SK-N-SH (cell line): ENCODE results near the gene CPNE2. TPM values are rescaled to one million over a fixed set of nuclear protein-coding genes. Genes with fewer than 3 reads are reported as not detected.

Source experiments
- CTCF ChIA-PET: fragments of 300-600, 350-600 bp; formaldehyde crosslinking; extraction: SDS; loops from one replicate; lab custom pipeline; 2021; lab: Yijun Ruan, JAX
- POLR2A ChIA-PET: fragments of 350-600 bp; sonication (Branson Sonifier 250); formaldehyde crosslinking; extraction: SDS; loops from one replicate; lab custom pipeline; 2020; ENCODE audit warnings: antibody characterized with exemption, inconsistent platforms; lab: Yijun Ruan, JAX
- DNase-seq: peaks from one replicate; pipeline ENCODE4 v3.0.0; 2012
- H2AFZ ChIP-seq: fragments of 200-600 bp; sonication (generic); 2 replicates; pipeline ENCODE4 v1.8.1; 2016; ENCODE audit warnings: antibody characterized with exemption, mild to moderate bottlenecking, low read depth
- H3F3A ChIP-seq: fragments of 200-600 bp; sonication (generic); replicated peaks from 2 replicates; pipeline ENCODE3; 2016; ENCODE audit warnings: antibody characterized with exemption, mild to moderate bottlenecking; ENCODE audit not compliant: insufficient read depth
- H3K27ac ChIP-seq, 2 experiments: fragments of 200-500 bp in 1 of 2; fragments of 200-600 bp in 1 of 2; sonication (Bioruptor generic) in 1 of 2; sonication (generic), shearing (Covaris generic) in 1 of 2; 2 replicates each; pipeline versions ENCODE4 v1.5.1 to v1.6.1; 2014 to 2016; ENCODE audit warnings: low read depth in 2 of 2, inconsistent platforms in 1 of 2, low read length in 1 of 2, mild to moderate bottlenecking in 1 of 2, mixed read lengths in 1 of 2
- H3K27me3 ChIP-seq: fragments of 200-600 bp; sonication (generic), shearing (Covaris generic); 2 replicates; pipeline ENCODE4 v1.6.1; 2016; ENCODE audit warnings: mixed run types; ENCODE audit not compliant: insufficient read depth
- H3K36me3 ChIP-seq, 2 experiments: fragments of 200-500 bp in 1 of 2; fragments of 200-600 bp in 1 of 2; sonication (Bioruptor generic) in 1 of 2; sonication (generic) in 1 of 2; replicated peaks in 1 of 2; 2 replicates each; pipeline versions ENCODE3 to v1.5.1; 2014 to 2016; ENCODE audit warnings: low read length in 1 of 2, mild to moderate bottlenecking in 1 of 2; ENCODE audit not compliant: insufficient read depth in 2 of 2, control insufficient read depth in 1 of 2
- H3K4me1 ChIP-seq, 2 experiments: fragments of 200-500 bp in 1 of 2; fragments of 200-600 bp in 1 of 2; sonication (Bioruptor generic) in 1 of 2; sonication (generic), shearing (Covaris generic) in 1 of 2; 2 replicates each; pipeline versions ENCODE4 v1.5.1 to v1.6.1; 2014 to 2016; ENCODE audit warnings: low read depth in 1 of 2, low read length in 1 of 2, mixed run types in 1 of 2; ENCODE audit not compliant: insufficient read depth in 2 of 2, control insufficient read depth in 1 of 2
- H3K4me2 ChIP-seq: fragments of 200-600 bp; sonication (generic), shearing (Covaris generic); 2 replicates; pipeline ENCODE4 v1.6.1; 2017; ENCODE audit warnings: mixed run types
- H3K4me3 ChIP-seq, 2 experiments: fragments of 200-500 bp in 1 of 2; fragments of 200-600 bp in 1 of 2; sonication (Bioruptor generic) in 1 of 2; sonication (generic), shearing (Covaris generic) in 1 of 2; 2 replicates each; pipeline versions ENCODE4 v1.5.1 to v1.8.1; 2014 to 2016; ENCODE audit warnings: low read depth in 2 of 2, inconsistent platforms in 1 of 2, low read length in 1 of 2, mild to moderate bottlenecking in 1 of 2, mixed read lengths in 1 of 2, moderate library complexity in 1 of 2
- H3K79me2 ChIP-seq: fragments of 200-600 bp; sonication (generic); 2 replicates; pipeline ENCODE4 v1.8.1; 2017; ENCODE audit warnings: mild to moderate bottlenecking; ENCODE audit not compliant: insufficient read depth
- H3K9ac ChIP-seq: fragments of 200-600 bp; sonication (generic); 2 replicates; pipeline ENCODE4 v1.6.1; 2017; ENCODE audit warnings: mixed run types
- H3K9me2 ChIP-seq: fragments of 200-600 bp; sonication (generic); 2 replicates; pipeline ENCODE4 v1.6.1; 2017; ENCODE audit warnings: mixed run types
- H3K9me3 ChIP-seq: fragments of 200-600 bp; sonication (generic); 2 replicates; pipeline ENCODE4 v1.6.1; 2017; ENCODE audit warnings: mixed run types, mild to moderate bottlenecking, moderate library complexity
- H4K20me1 ChIP-seq: fragments of 200-600 bp; sonication (generic); 2 replicates; pipeline ENCODE4 v1.6.1; 2017; ENCODE audit warnings: mild to moderate bottlenecking, mixed run types; ENCODE audit not compliant: insufficient read depth
- CHD2 ChIP-seq: fragments of 150-350 bp; IDR thresholded peaks from 2 replicates; pipeline ENCODE4 v1.6.1; 2018; ENCODE audit warnings: low read length; ENCODE audit not compliant: partially characterized antibody
- ELF1 ChIP-seq: IDR thresholded peaks from 2 replicates; pipeline ENCODE4 v1.4.0; 2012
- EZH2phosphoT487 ChIP-seq: fragments of 200-600 bp; sonication (generic); IDR thresholded peaks from 2 replicates; pipeline ENCODE4 v1.6.1; 2017; ENCODE audit warnings: low read depth, mixed run types, mild to moderate bottlenecking, antibody characterized with exemption, moderate library complexity, borderline replicate concordance
- FOSL2 ChIP-seq: IDR thresholded peaks from 2 replicates; pipeline ENCODE4 v1.4.0; 2012; ENCODE audit warnings: low read depth, mild to moderate bottlenecking, moderate library complexity, borderline replicate concordance
- GATA2 ChIP-seq: sonication (generic); formaldehyde crosslinking; IDR thresholded peaks from 2 replicates; pipeline ENCODE4 v1.5.0; 2020; ENCODE audit warnings: mild to moderate bottlenecking, missing genetic modification reagents
- JUND ChIP-seq: IDR thresholded peaks from 2 replicates; pipeline ENCODE4 v1.4.0; 2012
- RCOR1 ChIP-seq: fragments of 150-350 bp; IDR thresholded peaks from 2 replicates; pipeline ENCODE4 v1.6.1; 2017; ENCODE audit warnings: antibody characterized with exemption, low read length
- TAF1 ChIP-seq: IDR thresholded peaks from 2 replicates; pipeline ENCODE4 v1.6.1; 2012; ENCODE audit warnings: low read depth, mild to moderate bottlenecking, low read length, moderate library complexity, borderline replicate concordance
- TEAD4 ChIP-seq: IDR thresholded peaks from 2 replicates; pipeline ENCODE4 v1.4.0; 2012; ENCODE audit warnings: mild to moderate bottlenecking, borderline replicate concordance; ENCODE audit not compliant: insufficient read depth
- WGBS: methylation state at CpG from one replicate; pipeline ENCODE4 v1.1.6; 2017; ENCODE audit warnings: low lambda C conversion rate; 5-methylcytosine and 5-hydroxymethylcytosine counted together
- polyA plus RNA-seq, 3 experiments: library from polyadenylated mRNA; depleted of rRNA; stranded (reverse); fragments of >200 nt; gene quantifications; 2 replicates each; pipeline ENCODE4 v1.2.3, GENCODE V29; 2012
- TF ChIP-seq, protein P1 (sequence below): IDR thresholded peaks from 2 replicates; pipeline ENCODE4 v1.4.0; 2012; ENCODE audit warnings: low read depth
- TF ChIP-seq, protein P2 (sequence below): IDR thresholded peaks from 2 replicates; pipeline ENCODE4 v1.4.0; 2012; ENCODE audit warnings: low read depth, borderline replicate concordance
- TF ChIP-seq, protein P3 (sequence below): IDR thresholded peaks from 2 replicates; pipeline ENCODE4 v1.6.1; 2012; ENCODE audit warnings: mild to moderate bottlenecking, low read depth, low read length, moderate library complexity

CPNE2 gene
- polyA plus RNA-seq, 1 of the 3 experiments (the other 2 are of a cell fraction), result 73.0 TPM

DNA sequence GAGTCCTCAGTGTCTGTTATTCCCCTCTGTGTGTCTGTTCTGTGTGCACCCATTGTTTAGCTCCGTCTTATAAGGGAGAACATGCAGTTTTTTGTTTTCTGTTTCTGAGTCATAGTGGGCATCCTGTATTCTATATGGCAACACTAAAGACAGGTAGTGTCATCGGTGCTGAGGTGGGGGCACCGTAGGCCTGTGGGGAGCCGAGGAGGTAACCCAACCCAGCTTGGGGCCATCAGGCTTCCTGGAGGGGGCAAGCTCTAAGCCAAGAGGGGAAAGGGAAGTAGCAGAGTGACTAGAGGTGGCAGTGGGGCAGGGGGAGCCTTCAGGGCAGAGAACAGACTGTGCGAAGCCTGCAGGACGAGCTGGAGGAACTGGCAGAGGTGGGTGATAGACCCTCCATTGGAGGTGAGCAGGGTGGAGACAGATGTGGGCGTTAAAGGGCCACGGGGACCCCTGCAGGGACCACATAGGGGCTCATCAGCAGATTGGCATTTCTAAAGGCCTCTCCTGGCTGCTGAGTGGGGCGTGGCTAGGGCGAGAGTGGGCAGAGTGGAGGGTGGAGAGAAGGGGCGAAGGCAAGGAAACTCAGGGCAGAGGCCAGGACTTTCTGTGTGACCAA is 36.5 kb downstream of the CPNE2 start:
- no peak for DNase-seq
- Histone ChIP-seq H3K27ac (no peak overlapping the region), H3K27me3 (no peaks in the 10 kb centered on the region), H3K9ac (no peak overlapping the region), H3K4me3 (no peak overlapping the region), H2AFZ (no peak overlapping the region), H3K9me3 (no peaks in the 10 kb centered on the region), H3K9me2 (no peaks in the 10 kb centered on the region), H4K20me1 (no peaks in the 10 kb centered on the region), H3F3A (no peaks in the 10 kb centered on the region), H3K4me1 (peaks cover 0 to 4% of the 10 kb centered on the region in 2 experiments; a peak in 1 of 4 replicates), H3K79me2 (no peaks in the 10 kb centered on the region), H3K36me3 (no peaks in the 10 kb centered on the region), H3K4me2 (no peak overlapping the region)
- CTCF ChIA-PET, result interaction anchor here (1.2 to 1.3 kb wide), 2 partner anchors 37 to 42 kb away, joined by 3 read pairs; partner anchors contain the start of gene CPNE2
- WGBS, result 96% methylated on average over 11 of the region's 11 CpGs
- TF ChIP-seq ELF1 (no peak), TEAD4 (no peak), RCOR1 (no peak), TAF1 (no peak), CHD2 (no peak), GATA2 (CRISPR knock-in tag) (no peak), JUND (no peak), FOSL2 (no peak), EZH2phosphoT487 (no peak)
- TF ChIP-seq, protein P1, sequence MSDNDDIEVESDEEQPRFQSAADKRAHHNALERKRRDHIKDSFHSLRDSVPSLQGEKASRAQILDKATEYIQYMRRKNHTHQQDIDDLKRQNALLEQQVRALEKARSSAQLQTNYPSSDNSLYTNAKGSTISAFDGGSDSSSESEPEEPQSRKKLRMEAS, result no peak
- TF ChIP-seq, protein P2, sequence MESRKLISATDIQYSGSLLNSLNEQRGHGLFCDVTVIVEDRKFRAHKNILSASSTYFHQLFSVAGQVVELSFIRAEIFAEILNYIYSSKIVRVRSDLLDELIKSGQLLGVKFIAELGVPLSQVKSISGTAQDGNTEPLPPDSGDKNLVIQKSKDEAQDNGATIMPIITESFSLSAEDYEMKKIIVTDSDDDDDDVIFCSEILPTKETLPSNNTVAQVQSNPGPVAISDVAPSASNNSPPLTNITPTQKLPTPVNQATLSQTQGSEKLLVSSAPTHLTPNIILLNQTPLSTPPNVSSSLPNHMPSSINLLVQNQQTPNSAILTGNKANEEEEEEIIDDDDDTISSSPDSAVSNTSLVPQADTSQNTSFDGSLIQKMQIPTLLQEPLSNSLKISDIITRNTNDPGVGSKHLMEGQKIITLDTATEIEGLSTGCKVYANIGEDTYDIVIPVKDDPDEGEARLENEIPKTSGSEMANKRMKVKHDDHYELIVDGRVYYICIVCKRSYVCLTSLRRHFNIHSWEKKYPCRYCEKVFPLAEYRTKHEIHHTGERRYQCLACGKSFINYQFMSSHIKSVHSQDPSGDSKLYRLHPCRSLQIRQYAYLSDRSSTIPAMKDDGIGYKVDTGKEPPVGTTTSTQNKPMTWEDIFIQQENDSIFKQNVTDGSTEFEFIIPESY, result no peak
- TF ChIP-seq, protein P3, sequence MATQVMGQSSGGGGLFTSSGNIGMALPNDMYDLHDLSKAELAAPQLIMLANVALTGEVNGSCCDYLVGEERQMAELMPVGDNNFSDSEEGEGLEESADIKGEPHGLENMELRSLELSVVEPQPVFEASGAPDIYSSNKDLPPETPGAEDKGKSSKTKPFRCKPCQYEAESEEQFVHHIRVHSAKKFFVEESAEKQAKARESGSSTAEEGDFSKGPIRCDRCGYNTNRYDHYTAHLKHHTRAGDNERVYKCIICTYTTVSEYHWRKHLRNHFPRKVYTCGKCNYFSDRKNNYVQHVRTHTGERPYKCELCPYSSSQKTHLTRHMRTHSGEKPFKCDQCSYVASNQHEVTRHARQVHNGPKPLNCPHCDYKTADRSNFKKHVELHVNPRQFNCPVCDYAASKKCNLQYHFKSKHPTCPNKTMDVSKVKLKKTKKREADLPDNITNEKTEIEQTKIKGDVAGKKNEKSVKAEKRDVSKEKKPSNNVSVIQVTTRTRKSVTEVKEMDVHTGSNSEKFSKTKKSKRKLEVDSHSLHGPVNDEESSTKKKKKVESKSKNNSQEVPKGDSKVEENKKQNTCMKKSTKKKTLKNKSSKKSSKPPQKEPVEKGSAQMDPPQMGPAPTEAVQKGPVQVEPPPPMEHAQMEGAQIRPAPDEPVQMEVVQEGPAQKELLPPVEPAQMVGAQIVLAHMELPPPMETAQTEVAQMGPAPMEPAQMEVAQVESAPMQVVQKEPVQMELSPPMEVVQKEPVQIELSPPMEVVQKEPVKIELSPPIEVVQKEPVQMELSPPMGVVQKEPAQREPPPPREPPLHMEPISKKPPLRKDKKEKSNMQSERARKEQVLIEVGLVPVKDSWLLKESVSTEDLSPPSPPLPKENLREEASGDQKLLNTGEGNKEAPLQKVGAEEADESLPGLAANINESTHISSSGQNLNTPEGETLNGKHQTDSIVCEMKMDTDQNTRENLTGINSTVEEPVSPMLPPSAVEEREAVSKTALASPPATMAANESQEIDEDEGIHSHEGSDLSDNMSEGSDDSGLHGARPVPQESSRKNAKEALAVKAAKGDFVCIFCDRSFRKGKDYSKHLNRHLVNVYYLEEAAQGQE, result no peak
- POLR2A ChIA-PET, result no interaction called here
